Fibroblast of lung (primary cell): ENCODE data around the gene OR10A2. TPM values are rescaled to one million over a fixed set of nuclear protein-coding genes. Genes with fewer than 3 reads are reported as not detected.

Experiments used
- DNase-seq, 2 donors: peaks; one replicate each; pipeline versions ENCODE4 v3.0.0 to v3.0.0-alpha.2; 2010; ENCODE audit warnings: low read depth in 2 of 2
- H2AFZ ChIP-seq: 2 replicates; pipeline ENCODE4 v1.5.1; 2012; ENCODE audit warnings: low read length, control low read depth, inconsistent platforms
- H3K27ac ChIP-seq: 2 replicates; pipeline ENCODE4 v1.5.1; 2011; ENCODE audit warnings: low read length, control low read depth; ENCODE audit not compliant: insufficient read depth
- H3K27me3 ChIP-seq: 2 replicates; pipeline ENCODE4 v1.5.1; 2011; ENCODE audit warnings: mild to moderate bottlenecking, low read length; ENCODE audit not compliant: control insufficient read depth, insufficient read depth
- H3K36me3 ChIP-seq: 2 replicates; pipeline ENCODE4 v1.5.1; 2011; ENCODE audit warnings: low read length; ENCODE audit not compliant: control insufficient read depth, insufficient read depth
- H3K4me1 ChIP-seq: 2 replicates; pipeline ENCODE4 v1.5.1; 2011; ENCODE audit warnings: low read length; ENCODE audit not compliant: control insufficient read depth, insufficient read depth; ENCODE audit errors: extremely low read depth
- H3K4me2 ChIP-seq: 2 replicates; pipeline ENCODE4 v1.5.1; 2011; ENCODE audit warnings: low read length, control low read depth; ENCODE audit not compliant: insufficient read depth; ENCODE audit errors: extremely low read depth
- H3K4me3 ChIP-seq, 4 experiments: fragments of 200-600 bp in 1 of 4; sonication (generic) in 1 of 4; replicated peaks in 1 of 4; 2 replicates each; pipeline ENCODE4 v1.5.1; 2011 to 2016; ENCODE audit warnings: low read length in 4 of 4, low read depth in 3 of 4, mild to moderate bottlenecking in 3 of 4, control low read depth in 2 of 4, inconsistent platforms in 1 of 4, mixed read lengths in 1 of 4; ENCODE audit not compliant: insufficient read depth in 1 of 4; ENCODE audit errors: control extremely low read depth in 1 of 4
- H3K79me2 ChIP-seq: 2 replicates; pipeline ENCODE4 v1.5.1; 2012; ENCODE audit warnings: mild to moderate bottlenecking, low read length, inconsistent platforms; ENCODE audit not compliant: control insufficient read depth, insufficient read depth
- H3K9ac ChIP-seq: 2 replicates; pipeline ENCODE4 v1.5.1; 2011; ENCODE audit warnings: mild to moderate bottlenecking, low read length, control low read depth; ENCODE audit not compliant: insufficient read depth
- H3K9me3 ChIP-seq: 2 replicates; pipeline ENCODE4 v1.5.1; 2012; ENCODE audit warnings: low read depth, low read length; ENCODE audit not compliant: control insufficient read depth, insufficient read depth
- H4K20me1 ChIP-seq: 2 replicates; pipeline ENCODE4 v1.5.1; 2011; ENCODE audit warnings: low read length; ENCODE audit not compliant: control insufficient read depth, insufficient read depth; ENCODE audit errors: extremely low read depth
- CTCF ChIP-seq, 2 donors: IDR thresholded peaks in 1 of 2; conservative IDR thresholded peaks in 1 of 2; 1 replicate in 1 of 2; 2 replicates in 1 of 2; pipeline ENCODE4 v1.5.1; 2011 to 2012; ENCODE audit warnings: low read length in 2 of 2, control low read depth in 1 of 2, inconsistent platforms in 1 of 2, low read depth in 1 of 2, mild to moderate bottlenecking in 1 of 2
- EZH2 ChIP-seq: IDR thresholded peaks from 2 replicates; pipeline ENCODE4 v1.5.1; 2012; ENCODE audit warnings: low read length, control low read depth, mild to moderate bottlenecking; ENCODE audit errors: missing control alignments
- polyA minus RNA-seq: library from RNA; depleted of rRNA, polyadenylated mRNA; stranded (reverse); fragments of >200 nt; gene quantifications from 2 replicates; pipeline ENCODE4 v1.2.3, GENCODE V29; 2011; ENCODE audit warnings: low replicate concordance
- polyA plus RNA-seq, 2 donors: library from polyadenylated mRNA; depleted of rRNA in 1 of 2; stranded (reverse) in 1 of 2; unstranded in 1 of 2; fragments of >200 nt; gene quantifications; 2 replicates each; pipeline ENCODE4 v1.2.1, GENCODE V29; 2011 to 2012; ENCODE audit warnings: missing spikeins in 1 of 2
- total RNA-seq: library from RNA; depleted of rRNA; stranded (reverse); fragments of >200 nt; gene quantifications from 2 replicates; pipeline ENCODE4 v1.2.1, GENCODE V29; 2014

OR10A2 gene
- not detected in 2 replicates for total RNA-seq
- polyA plus RNA-seq, result not detected in 2 replicates
- not detected in 2 replicates for polyA plus RNA-seq (2012)
- not detected in 2 replicates for polyA minus RNA-seq

GRCh38 chr11:6862961-6863360, at the start of gene OR10A2:
TSS of gene OR10A2 (plus strand) at chr11:6863057. CDS start at chr11:6869755, 6,698 bp downstream.
- no peak within 1 kb of the TSS for H3K27ac ChIP-seq
- H2AFZ ChIP-seq, result no peak within 1 kb of the TSS
- H3K9me3 ChIP-seq, result no peaks in the 10 kb centered on the region
- no peak within 1 kb of the TSS for H3K4me2 ChIP-seq
- no peaks in the 10 kb centered on the region for H3K4me1 ChIP-seq
- H4K20me1 ChIP-seq, result no peaks in the 10 kb centered on the region
- TF ChIP-seq EZH2 (no peak), CTCF (conservative IDR thresholded peaks at IDR 0.05 in 1 of 2, IDR thresholded peaks at IDR 0.05 in 1 of 2; ENCODE audit: low read depth in 1 of 2, low read length in 2 of 2) (no peak)
- DNase-seq, result no peak
- H3K79me2 ChIP-seq, result no peaks in the 10 kb centered on the region
- no peak within 1 kb of the TSS for H3K4me3 ChIP-seq
- H3K9ac ChIP-seq, result no peak within 1 kb of the TSS
- H3K27me3 ChIP-seq, result no peaks in the 10 kb centered on the region
- no peaks in the 10 kb centered on the region for H3K36me3 ChIP-seq

- no peak overlapping the region for H3K27ac ChIP-seq
- no peaks in the 10 kb centered on the region for H3K4me1 ChIP-seq
- no peaks in the 10 kb centered on the region for H3K36me3 ChIP-seq
- H3K9me3 ChIP-seq, result no peaks in the 10 kb centered on the region
- H3K4me3 ChIP-seq, result no peak overlapping the region
- TF ChIP-seq EZH2 (no peak), CTCF (conservative IDR thresholded peaks at IDR 0.05 in 1 of 2, IDR thresholded peaks at IDR 0.05 in 1 of 2; ENCODE audit: low read depth in 1 of 2, low read length in 2 of 2) (no peak)
- H2AFZ ChIP-seq, result no peak overlapping the region
- DNase-seq, result no peak
- H3K27me3 ChIP-seq, result no peaks in the 10 kb centered on the region
- H3K79me2 ChIP-seq, result no peaks in the 10 kb centered on the region
- no peaks in the 10 kb centered on the region for H4K20me1 ChIP-seq
- no peak overlapping the region for H3K9ac ChIP-seq
- no peak overlapping the region for H3K4me2 ChIP-seq
Observed at GRCh38 chr11:6813656-6814055, 49.2 kb upstream of the OR10A2 start.

- no peak overlapping the region for H3K4me3 ChIP-seq
- no peak for DNase-seq
- H3K4me2 ChIP-seq, result no peak overlapping the region
- no peak overlapping the region for H3K27ac ChIP-seq
- no peaks in the 10 kb centered on the region for H3K36me3 ChIP-seq
- no peak overlapping the region for H2AFZ ChIP-seq
- no peak overlapping the region for H3K9ac ChIP-seq
- no peaks in the 10 kb centered on the region for H3K4me1 ChIP-seq
- H3K9me3 ChIP-seq, result no peaks in the 10 kb centered on the region
- H4K20me1 ChIP-seq, result no peaks in the 10 kb centered on the region
- TF ChIP-seq CTCF (conservative IDR thresholded peaks at IDR 0.05 in 1 of 2, IDR thresholded peaks at IDR 0.05 in 1 of 2; ENCODE audit: low read depth in 1 of 2, low read length in 2 of 2), result no peak
- no peak for TF ChIP-seq EZH2
- H3K27me3 ChIP-seq, result no peaks in the 10 kb centered on the region
- no peaks in the 10 kb centered on the region for H3K79me2 ChIP-seq
Observed at GRCh38 chr11:6817694-6818093, 45.2 kb upstream of the OR10A2 start.
